ENCODE measurements around the gene MARK2.

The MARK2 gene

DNA sequence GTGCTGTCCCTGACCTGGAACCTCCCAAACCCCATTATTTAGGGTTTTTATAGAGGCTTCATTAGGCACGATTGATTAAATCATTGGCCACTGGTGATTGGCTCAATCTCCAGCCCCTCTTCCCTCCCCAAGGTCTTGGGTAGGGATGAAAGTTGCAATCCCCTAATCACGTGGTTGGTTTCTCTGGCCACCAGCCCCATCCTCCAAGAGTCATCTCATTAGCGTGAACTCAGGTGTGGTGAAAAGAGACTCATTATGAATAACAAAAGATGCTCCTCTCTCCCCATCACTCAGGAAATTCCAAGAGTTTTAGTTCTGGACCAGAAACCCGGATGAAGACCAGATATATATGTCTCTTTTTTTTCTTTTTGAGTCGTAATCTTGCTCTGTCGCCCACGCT, 7.6 kb upstream of the MARK2 start:
- no peak for DNase-seq

DNA sequence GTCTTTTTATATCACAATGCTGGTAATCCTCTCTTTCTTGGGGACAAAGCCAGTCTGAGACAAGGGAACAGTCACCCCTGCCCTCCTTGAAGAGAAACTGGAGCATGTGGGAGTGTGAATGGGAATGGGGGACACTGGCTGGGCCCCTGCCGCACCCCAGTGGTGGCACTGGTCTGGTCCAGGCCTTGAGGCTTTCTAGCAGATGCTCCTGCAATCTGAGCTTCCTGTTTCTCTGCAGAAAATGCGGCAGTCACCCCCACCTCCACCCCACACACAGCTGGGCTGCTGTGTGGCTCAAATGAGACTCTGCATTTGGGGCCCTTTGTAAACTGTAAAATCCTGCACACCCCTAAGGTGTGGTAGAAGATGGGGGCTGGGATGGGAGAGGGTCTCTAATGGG, 6.6 kb upstream of the MARK2 start:
- DNase-seq, result no peak

DNA sequence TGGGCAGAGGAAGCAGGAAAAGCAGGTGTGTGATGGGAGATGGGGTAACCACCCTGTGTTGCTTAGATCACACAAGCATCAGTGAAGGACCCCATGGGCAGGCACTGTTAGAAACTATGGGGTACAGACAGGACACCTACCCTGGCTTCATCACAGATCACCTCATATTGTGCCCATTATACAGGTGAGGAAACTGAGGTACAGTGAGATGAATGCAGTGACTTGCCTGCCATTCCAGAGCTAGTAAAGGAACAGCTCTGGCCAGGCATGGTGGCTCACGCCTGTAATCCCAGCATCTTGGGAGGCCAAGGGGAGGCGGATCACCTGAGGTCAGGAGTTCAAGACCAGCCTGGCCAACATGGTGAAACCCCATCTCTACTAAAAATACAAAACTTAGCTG, 5.9 kb upstream of the MARK2 start:
- DNase-seq, result no peak

DNA sequence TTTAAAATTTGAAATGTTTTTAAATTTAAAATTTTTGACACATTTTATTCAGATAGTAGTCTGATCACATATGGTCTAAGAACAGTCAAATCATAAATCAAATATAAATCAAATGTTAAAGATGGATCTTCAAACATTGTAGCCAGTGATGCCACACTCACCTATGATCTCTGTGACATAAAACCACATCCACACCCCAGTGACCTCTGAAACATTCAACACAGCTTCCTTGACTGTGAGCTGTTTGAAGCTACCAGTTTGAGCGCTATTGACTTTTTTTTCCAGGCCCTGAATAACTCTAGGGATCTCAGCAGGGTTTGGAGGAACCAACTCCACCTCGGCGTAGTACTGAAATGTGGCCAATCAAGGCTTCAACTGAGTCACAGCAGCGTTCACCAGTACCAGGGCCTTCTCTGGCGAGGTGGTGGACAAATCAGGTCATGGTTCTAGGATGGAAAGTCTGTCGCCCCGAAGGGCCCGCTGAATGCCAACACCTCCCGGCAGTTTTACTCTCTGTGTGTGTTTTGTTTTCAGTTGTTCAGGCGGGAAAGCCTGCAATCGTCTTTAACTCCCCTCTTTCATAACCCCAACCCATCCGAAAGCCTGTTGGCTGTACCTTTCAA, 4.3 kb upstream of the MARK2 start:
- DNase-seq, result no peak

DNA sequence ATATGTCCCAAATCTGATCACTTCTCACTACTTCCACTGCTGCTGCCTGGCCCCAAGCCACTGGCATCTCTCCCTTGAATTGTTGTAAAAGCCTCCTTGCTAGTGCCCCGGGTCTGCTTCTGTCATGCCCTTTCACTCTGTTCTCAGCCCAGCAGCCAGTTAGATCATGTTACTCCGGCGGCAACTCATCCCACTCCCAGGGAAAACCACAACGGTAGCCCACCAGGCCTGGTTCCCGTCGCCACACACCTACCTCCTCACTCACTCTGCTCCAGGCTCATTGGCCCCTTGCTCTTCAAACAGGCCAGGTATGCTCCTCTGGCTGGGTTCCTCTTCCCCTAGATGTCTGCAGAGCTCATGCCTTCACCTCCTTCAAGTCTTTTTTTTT, 3.8 kb upstream of the MARK2 start:
- no peak for DNase-seq

DNA sequence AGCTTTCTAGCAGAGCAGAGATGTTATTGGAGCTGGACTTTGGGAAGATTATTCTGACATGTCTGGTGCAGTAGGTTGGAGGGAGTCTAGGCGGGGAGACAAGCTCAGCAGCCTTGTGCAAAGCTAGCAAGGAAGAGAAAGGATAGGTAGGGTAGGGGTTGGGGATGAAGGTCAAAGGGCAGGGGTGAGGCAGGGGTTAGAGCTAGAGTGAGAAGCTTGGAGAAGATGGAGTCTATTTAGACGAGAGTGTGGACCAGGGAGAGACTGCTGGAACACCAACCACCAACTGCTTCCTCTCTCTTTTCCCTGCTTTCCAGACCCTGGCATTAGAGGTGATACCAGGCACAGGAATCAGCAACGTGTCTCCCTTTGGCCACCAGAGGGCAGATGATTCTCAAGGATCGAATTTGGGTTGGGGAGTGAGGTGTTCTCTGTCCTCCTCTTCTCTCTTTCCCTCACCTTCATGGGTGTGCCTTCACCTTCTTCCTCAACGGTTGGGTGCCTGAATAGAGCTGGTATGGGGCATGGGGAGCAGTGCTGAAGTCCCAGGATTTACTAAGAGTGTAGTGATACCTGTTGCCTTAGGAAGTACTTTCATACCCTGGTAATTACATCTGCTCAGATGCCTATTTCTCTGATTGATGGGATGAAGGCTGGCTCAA, 1.8 kb upstream of the MARK2 start:
- peak; percentile 49 for DNase-seq

DNA sequence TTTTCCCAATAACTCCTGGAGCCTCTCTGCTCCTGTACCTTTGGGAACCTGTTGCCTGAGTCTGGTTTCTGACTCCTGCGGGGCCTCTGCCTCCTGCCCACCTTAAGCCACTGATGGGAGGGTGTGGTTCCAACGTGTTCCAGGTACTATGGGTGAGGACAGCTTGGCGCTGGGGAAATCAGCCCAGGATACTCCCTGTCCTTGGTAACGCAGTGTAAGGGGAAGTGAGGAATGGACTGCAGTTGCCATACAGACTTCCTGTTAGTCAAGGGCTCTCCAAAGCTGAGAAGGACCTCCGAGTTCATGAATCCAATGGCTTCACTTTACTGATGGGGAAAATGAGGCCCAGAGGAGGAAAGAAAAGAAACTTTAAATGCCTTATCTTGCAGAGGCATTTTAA, 1.2 kb upstream of the MARK2 start:
- no peak for DNase-seq

DNA sequence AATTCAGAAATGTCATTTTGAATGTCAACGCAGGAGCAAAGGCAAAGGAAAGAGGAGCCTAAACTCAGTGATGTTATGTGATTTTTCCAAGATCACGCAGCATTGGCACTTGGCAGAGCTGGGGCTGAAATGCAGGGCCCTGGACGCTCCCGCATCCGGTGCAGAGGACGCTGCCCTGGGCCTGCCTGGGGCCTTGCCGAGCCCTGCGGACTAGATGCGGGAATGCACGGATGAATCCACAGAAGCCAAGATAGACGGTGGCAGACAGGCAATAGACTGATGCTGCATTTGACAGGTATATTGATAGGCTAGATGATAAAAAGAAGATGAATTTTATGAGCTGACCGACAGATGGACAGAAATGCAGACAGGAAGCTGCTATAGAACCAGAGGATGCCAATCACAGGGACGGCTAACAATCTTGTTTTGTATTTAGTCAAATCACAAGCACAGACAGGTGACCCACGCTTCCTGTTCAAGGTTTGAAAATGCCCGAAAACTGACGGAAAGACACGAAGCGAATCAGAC, 696 bp upstream of the MARK2 start:
- no peak for DNase-seq

DNA sequence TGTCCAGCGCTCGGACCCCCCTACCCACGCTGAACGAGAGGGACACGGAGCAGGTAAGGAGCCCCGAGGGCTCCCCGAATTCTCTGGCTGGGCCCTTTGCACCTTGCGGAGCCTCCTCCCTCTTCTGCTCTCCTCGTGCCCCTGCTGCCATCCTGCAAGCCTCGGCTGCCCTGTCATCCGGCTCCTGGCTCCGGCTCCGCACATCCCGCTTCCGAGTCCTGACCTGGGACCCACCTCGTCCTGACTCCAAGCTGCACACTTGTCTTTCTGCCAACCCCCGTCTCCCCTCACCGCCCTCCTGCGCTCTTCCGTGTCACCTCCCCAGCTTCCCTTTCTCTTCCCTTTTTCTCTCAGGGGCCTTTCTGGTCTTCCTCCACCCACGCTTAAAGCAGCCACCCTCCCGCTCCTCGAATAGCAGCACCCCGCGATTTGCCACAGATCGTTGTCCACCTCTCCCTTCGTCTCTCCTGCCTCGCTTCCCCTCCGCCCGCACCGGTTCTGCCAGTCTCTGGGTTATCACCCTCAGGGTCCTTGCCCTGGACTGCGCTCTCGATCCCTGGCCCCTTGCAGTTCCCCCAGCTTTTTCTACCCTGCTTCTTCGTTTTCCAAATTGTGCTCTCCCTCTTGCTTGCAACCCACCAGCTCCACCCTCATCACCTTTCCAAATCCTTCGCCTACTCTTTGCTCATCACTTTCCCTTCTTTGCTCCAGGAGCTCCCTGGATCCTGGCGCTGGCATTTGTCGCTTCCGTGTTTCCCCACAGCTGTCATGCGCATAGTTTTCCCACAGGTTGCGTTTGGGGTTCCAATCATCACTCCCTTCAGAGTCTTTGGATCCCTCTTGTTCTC, 822 bp downstream of the MARK2 start:
- DNase-seq, result no peak

DNA sequence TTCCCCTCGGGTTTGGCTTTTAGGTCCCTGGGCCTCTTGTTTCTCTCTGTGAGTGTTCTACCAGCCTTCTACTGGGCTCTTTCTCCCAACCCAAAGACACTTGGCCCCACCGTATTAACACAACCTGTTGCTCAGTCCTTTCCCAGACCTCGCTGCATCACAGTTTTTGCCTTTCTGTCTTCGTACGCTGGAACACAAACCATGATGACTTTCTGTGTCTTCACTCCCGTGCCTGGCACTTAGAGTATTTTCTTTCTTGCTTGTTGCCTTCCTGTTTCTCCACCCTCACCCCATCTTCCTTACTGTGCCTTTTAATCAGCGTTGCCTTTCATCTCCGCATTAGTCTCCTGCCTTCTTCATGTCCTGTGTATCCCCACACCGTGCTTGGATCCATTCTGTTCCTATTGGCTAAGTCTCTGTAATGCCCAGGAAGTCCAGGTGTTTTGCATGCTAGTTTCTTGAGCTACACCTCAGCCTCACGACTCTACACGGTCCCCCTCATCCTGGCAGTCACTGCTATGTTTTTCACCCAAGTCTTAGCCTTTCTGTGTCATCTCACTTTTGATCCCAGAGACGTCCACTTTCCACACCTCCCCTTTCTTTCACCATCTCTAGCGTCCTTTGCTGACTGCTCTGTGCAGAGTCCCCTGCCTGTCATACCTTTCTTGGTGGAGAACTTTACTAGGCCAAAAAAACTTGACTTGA, 1.6 kb downstream of the MARK2 start:
- DNase-seq, result no peak

DNA sequence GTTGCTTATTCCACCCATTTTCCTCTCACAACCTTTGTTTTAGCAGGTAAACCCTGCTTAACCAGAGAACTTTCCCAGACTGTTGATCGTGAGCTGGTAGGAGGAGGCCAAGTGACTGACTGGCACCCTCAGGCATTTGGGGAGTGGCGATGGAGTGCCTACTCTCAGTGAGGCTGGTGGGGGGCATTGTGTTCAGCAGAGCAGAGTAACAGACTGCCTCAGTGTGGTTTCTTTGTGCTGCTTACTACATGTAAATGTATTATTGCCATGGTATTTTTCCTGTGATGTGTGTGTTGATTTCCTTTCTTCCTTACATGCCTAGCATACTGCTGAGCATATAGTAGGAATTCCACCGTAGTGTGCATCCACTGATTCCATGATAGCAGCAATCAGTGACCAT, 2.6 kb downstream of the MARK2 start:
- no peak for DNase-seq

DNA sequence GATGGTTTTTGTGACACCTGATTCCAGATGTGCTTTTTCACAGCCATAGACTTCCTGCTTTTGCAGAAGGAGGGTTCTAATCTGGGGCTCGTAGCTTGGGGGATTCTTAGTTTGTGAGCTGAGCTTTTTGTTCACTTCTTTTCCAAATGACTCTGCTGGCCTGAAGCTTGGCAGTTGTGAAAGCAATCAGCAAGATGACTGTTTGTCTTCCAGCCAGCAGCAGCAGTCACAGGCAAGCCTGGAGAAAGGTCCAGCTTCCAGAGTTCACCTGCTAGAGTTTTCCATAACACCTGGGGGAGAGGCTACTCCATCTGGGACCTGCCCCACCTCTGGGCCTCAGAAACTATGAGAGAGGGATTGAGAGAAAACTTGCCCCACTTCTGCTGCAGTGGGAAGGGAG, 4.1 kb downstream of the MARK2 start:
- DNase-seq, result no peak

DNA sequence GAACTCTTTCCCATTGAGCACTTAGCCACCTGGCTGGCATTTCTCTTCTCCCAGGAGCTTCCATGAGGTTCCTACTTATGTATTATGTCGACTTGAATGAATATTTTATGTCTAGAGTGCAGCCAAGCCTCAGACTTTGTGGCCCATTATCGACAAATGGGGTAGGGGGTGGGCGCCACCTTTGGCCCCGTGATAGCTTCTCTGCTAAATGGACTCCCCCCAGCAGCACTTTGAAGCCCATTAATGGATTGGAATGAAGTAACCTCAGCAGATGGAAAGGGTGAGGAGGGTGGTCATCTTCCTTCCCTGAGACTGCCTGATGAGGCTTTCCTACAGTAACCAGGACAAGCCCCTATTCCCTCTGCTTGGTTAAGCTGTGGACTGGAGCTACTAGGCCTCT, 5.9 kb downstream of the MARK2 start:
- DNase-seq, result no peak

DNA sequence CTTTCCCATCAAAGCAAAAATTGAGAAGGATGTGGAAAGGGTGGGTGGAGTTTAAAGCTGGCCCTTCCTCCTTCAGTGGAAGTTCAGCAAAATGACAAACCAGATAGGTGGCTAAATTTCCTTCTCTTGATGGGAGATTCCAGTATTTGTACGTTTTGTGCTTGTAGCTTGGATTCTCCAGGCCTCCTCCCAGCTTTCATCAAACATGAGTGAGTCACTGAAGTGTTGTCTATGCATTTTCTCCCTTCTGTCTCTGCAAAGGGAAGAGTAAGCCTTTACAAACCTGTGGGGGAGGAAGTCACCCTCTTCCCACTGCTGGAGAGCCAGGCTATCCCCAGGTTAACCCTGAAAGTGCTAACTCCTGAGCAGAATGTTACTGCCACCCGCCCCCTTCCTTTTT, 6.4 kb downstream of the MARK2 start:
- DNase-seq, result no peak

DNA sequence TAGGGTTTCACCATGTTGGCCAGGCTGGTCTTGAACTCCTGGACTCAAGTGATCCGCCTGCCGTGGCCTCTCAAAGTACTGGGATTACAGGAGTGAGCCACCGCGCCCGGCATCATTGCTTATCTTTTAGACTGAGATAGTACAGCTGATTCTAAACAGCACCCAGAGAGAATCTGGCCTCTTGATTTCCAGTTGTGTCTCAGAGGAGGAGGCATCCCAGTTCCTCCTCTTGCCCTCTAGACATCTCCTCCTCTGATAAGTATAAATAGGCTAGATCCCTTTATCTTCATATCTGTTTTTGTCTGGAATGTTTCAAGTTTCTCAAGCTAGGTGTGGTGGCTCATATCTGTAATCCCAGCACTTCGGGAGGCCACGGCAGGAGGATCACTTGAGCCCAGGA, 7.0 kb downstream of the MARK2 start:
- no peak for DNase-seq

DNA sequence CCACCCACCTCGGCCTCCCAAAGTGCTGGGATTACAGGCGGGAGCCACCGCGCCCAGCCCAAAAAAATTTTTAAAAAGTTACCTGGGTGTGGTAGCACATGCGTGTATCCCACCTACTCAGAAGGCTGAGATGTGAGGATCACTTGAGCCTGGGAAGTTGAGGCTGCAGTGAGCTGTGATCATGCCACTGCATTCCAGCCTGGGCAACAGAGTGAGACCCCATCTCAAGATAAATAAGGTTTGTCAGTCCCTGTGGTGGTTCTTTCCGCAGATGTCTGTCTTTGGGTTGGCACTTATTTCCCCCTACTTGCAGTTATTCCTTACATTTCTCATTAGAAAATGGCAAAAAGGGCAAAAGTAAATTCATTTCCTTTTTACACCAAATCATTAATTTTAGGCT, 8.0 kb downstream of the MARK2 start:
- no peak for DNase-seq

DNA sequence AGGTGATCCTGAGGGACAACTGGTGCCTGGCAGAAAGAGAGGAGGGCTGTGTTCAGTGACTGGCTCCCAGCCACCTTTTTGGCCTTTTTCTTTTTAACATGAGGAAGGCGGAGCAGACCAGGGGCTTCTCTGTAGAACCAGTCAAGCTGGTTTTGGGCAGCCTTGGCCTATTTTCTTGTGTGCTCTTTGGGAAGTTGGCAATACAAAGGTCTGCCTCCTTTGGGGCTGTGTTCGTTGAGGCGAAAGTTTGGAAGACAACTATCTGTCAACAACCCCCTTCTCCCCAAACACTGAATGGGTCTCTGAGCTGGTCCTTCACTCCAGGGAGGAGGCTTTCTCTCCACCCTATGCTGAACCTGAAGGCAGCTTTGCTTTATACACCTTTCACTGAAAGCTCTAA, 8.5 kb downstream of the MARK2 start:
- no peak for DNase-seq

DNA sequence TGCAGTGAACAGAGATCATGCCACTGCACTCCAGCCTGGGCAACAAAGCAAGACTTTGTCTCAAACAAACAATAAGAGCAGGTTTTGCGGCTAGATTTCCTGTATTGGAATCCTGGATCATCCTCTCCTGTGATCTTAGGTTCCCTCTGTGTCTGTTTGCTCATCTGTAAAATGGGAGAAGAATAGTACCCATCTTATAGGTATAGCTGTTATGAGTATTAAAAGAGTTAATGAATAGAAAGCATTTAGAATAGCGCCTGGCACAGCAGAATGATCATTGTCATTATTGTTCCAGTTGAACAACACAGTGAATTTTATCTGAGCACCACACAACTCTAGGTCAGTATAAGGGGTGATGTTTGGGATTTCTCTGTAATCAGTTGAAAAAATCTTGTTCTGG, 10.8 kb downstream of the MARK2 start:
- no peak for DNase-seq

DNA sequence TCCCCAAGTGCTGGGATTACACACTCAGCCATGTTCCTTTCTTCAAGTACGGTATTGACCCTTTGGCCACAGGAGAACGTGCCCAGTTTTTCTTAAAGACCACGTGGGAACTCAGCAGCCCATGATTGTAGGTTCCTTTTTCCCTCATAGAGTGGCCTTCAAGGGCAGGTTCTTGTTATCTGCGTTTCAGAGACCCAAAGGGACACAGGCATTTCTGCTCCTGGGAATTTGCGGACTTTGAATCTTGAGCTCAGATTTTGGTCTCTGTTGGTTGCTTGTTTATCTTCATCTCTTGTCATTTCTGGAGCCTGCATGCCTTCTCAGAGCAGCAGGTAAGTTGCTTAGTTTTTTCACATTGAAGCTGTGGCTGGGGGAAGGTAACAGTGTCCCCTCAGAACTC, 12.0 kb downstream of the MARK2 start:
- no peak for DNase-seq

DNA sequence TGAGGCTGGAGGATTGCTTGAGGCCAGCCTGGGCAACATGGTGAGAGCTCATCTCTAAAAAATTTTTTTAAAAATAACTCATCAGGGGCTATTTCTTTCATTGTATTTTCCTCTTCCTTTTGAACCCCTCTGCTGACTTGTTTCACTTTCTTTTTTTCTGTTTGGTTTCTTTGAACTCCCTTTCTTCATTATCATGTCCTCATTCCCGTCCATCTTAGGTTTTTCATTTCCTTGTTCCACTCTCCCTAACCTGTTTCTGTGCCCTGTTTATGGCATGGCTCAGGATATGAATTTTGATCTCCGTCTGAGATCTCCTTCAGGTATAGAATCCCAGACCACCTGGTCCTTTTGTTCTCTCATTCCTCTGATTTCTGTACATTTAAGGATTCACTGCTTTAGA, 12.5 kb downstream of the MARK2 start:
- no peak for DNase-seq

DNA sequence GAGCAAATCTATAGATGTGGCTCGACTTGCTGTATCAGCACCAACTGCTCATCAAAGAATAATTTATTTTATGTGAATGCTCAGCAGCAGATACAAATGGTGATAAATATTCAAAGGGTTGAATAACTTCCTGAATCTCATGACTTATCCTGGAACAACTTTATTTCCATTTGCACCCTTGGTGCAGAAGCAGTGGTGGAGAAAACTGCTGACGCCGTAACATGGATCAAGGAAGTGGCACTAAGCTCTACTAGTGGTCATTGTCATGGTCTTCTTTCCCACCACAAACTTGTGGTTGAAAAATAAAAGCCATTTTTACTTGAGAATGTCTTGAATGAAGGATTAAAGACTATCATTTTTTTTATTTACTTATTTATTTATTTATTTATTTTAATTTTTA, 14.6 kb downstream of the MARK2 start:
- DNase-seq, result no peak

DNA sequence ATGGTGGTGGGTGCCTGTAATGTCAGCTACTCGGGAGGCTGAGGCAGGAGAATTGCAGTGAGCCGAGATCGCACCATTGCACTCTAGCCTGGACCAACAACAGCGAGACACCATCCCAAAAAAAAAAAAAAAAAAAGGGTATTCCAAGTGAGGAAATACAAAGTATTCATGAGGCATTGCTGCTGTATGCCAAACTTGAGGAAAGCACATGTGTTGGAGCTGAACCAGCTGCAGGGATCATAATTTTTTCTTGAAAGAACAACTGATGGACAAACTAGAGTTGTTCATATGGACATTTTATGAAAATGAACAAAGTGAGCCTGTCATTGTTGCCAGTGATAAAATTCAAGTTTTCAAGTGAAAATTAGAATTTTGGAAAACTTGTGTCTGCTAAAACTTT, 15.8 kb downstream of the MARK2 start:
- no peak for DNase-seq

DNA sequence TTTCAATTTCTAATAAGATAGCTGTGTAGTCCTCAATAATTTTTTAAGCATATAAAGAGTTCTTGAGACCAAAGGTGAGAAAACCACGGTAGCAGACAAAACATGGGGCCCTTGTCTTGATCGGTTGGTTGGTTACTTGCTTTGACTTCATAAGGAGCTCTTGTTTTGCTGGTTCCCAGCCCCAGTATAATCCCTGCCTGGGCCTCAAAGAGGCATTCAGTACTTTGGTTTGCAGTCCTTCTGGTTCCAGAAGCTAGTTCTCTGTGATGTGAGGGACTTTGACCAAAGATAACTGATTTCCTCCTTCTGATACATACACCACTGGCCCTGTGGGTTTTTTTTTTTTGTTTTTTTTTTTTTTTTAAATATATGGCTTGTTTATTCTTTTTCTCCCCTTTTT, 17.1 kb downstream of the MARK2 start:
- DNase-seq, result no peak

Data from NCI-H510A (cell line).